HEK293 (cell line): ENCODE measurements around the gene PLOD3.
A peak's percentile ranks its signal among the peaks of the same experiment; 100 is the strongest.

Experiments used
- GLIS2 ChIP-seq: fragments of 450-650 bp; formaldehyde crosslinking; IDR thresholded peaks from 2 replicates; pipeline ENCODE4 v1.5.1; 2016; ENCODE audit warnings: missing biosample characterization, missing genetic modification characterization
- INSM2 ChIP-seq: fragments of 450-650 bp; formaldehyde crosslinking; IDR thresholded peaks from 2 replicates; pipeline ENCODE4 v1.5.1; 2016; ENCODE audit warnings: missing biosample characterization, missing genetic modification characterization
- KLF17 ChIP-seq: fragments of 450-650 bp; formaldehyde crosslinking; IDR thresholded peaks from 2 replicates; pipeline ENCODE4 v1.5.1; 2016; ENCODE audit warnings: missing biosample characterization, missing genetic modification characterization
- KLF9 ChIP-seq: fragments of 450-650 bp; formaldehyde crosslinking; IDR thresholded peaks from 2 replicates; pipeline ENCODE4 v1.5.1; 2016; ENCODE audit warnings: missing biosample characterization, missing genetic modification characterization, low read depth
- PRDM4 ChIP-seq: fragments of 450-650 bp; formaldehyde crosslinking; IDR thresholded peaks from 2 replicates; pipeline ENCODE4 v1.5.1; 2017; ENCODE audit warnings: missing biosample characterization, missing genetic modification characterization
- RBAK ChIP-seq: fragments of 450-650 bp; formaldehyde crosslinking; IDR thresholded peaks from 2 replicates; pipeline ENCODE4 v1.5.1; 2016; ENCODE audit warnings: missing biosample characterization, missing genetic modification characterization
- SP2 ChIP-seq: fragments of 450-650 bp; formaldehyde crosslinking; IDR thresholded peaks from 2 replicates; pipeline ENCODE4 v1.5.1; 2016; ENCODE audit warnings: missing biosample characterization, missing genetic modification characterization
- ZBTB17 ChIP-seq: fragments of 450-650 bp; formaldehyde crosslinking; IDR thresholded peaks from 2 replicates; pipeline ENCODE4 v1.5.1; 2016; ENCODE audit warnings: missing biosample characterization, missing genetic modification characterization
- ZBTB7A ChIP-seq: fragments of 450-650 bp; formaldehyde crosslinking; IDR thresholded peaks from 2 replicates; pipeline ENCODE4 v1.5.1; 2016; ENCODE audit warnings: low read depth, missing biosample characterization, missing genetic modification characterization
- ZFHX2 ChIP-seq: fragments of 450-650 bp; formaldehyde crosslinking; conservative IDR thresholded peaks from 2 replicates; pipeline ENCODE4 v1.5.1; 2016; ENCODE audit warnings: missing biosample characterization, missing genetic modification characterization
- ZNF114 ChIP-seq: fragments of 450-650 bp; formaldehyde crosslinking; IDR thresholded peaks from 2 replicates; pipeline ENCODE4 v1.5.0; 2017; ENCODE audit warnings: missing biosample characterization, missing genetic modification characterization
- ZNF148 ChIP-seq: fragments of 450-650 bp; formaldehyde crosslinking; IDR thresholded peaks from 2 replicates; pipeline ENCODE4 v1.5.0; 2017; ENCODE audit warnings: missing biosample characterization, missing genetic modification characterization, borderline replicate concordance
- ZNF18 ChIP-seq: fragments of 450-650 bp; formaldehyde crosslinking; IDR thresholded peaks from 2 replicates; pipeline ENCODE4 v1.5.1; 2016; ENCODE audit warnings: missing biosample characterization, missing genetic modification characterization
- ZNF23 ChIP-seq: fragments of 450-650 bp; formaldehyde crosslinking; IDR thresholded peaks from 2 replicates; pipeline ENCODE4 v1.5.1; 2016; ENCODE audit warnings: missing biosample characterization, missing genetic modification characterization, borderline replicate concordance
- ZNF274 ChIP-seq, 2 experiments: fragments of 200-500 bp in 1 of 2; fragments of 450-650 bp in 1 of 2; sonication (Bioruptor generic) in 1 of 2; formaldehyde crosslinking in 1 of 2; IDR thresholded peaks; 2 replicates each; pipeline versions ENCODE4 v1.5.1 to v1.6.1; 2014 to 2016; ENCODE audit warnings: borderline replicate concordance in 1 of 2, inconsistent platforms in 1 of 2, low read length in 1 of 2, missing biosample characterization in 1 of 2, missing genetic modification characterization in 1 of 2
- ZNF473 ChIP-seq: fragments of 450-650 bp; formaldehyde crosslinking; IDR thresholded peaks from 2 replicates; pipeline ENCODE4 v1.5.1; 2017; ENCODE audit warnings: missing biosample characterization, missing genetic modification characterization
- ZNF488 ChIP-seq: fragments of 450-650 bp; formaldehyde crosslinking; IDR thresholded peaks from 2 replicates; pipeline ENCODE4 v1.5.1; 2016; ENCODE audit warnings: missing biosample characterization, missing genetic modification characterization
- ZNF529 ChIP-seq: fragments of 450-650 bp; formaldehyde crosslinking; IDR thresholded peaks from 2 replicates; pipeline ENCODE4 v1.5.1; 2017; ENCODE audit warnings: missing genetic modification characterization, missing biosample characterization; ENCODE audit not compliant: insufficient replicate concordance
- ZNF549 ChIP-seq: fragments of 450-650 bp; IDR thresholded peaks from 2 replicates; pipeline ENCODE4 v1.5.1; 2018; ENCODE audit warnings: missing biosample characterization, missing genetic modification characterization, mild to moderate bottlenecking, inconsistent platforms, moderate library complexity
- ZNF639 ChIP-seq: fragments of 450-650 bp; formaldehyde crosslinking; IDR thresholded peaks from 2 replicates; pipeline ENCODE4 v1.5.1; 2016; ENCODE audit warnings: missing biosample characterization, missing genetic modification characterization
- ZNF645 ChIP-seq: fragments of 450-650 bp; formaldehyde crosslinking; IDR thresholded peaks from 2 replicates; pipeline ENCODE4; 2016; ENCODE audit warnings: missing biosample characterization, missing genetic modification characterization
- ZNF776 ChIP-seq: fragments of 450-650 bp; formaldehyde crosslinking; IDR thresholded peaks from 2 replicates; pipeline ENCODE4 v1.5.0; 2017; ENCODE audit warnings: missing biosample characterization, missing genetic modification characterization, borderline replicate concordance
- ZSCAN5A ChIP-seq: fragments of 450-650 bp; formaldehyde crosslinking; IDR thresholded peaks from 2 replicates; pipeline ENCODE4 v1.5.1; 2016; ENCODE audit warnings: missing biosample characterization, missing genetic modification characterization

The PLOD3 gene

GRCh38 chr7:101169110-101169837, 48.1 kb downstream of the PLOD3 start (continued):
- no peak for TF ChIP-seq ZNF274 (IDR thresholded peaks at IDR 0.05; ENCODE audit: low read length)
- no peak for TF ChIP-seq ZNF274 (tag by site-specific recombination; IDR thresholded peaks at IDR 0.05; ENCODE audit: borderline replicate concordance)
- TF ChIP-seq ZBTB17 (tag by site-specific recombination), result peak; percentile 62
- TF ChIP-seq ZNF114 (tag by site-specific recombination), result no peak
- TF ChIP-seq KLF17 (tag by site-specific recombination), result peak; percentile 51
- peak; percentile 91 for TF ChIP-seq ZFHX2 (tag by site-specific recombination)
- peak; percentile 93 for TF ChIP-seq KLF9 (tag by site-specific recombination)
- TF ChIP-seq ZNF148 (tag by site-specific recombination), result peak; percentile 37
- peak; percentile 72 for TF ChIP-seq INSM2 (tag by site-specific recombination)
- peak; percentile 46 for TF ChIP-seq GLIS2
- peak; percentile 89 for TF ChIP-seq ZNF639
- TF ChIP-seq ZNF18 (tag by site-specific recombination), result peak; percentile 70; the same call in 1 of the 2 replicates
- peak; percentile 91 for TF ChIP-seq ZBTB7A
- TF ChIP-seq ZNF488 (tag by site-specific recombination), result 0 out of 2 replicates have a peak, but pooled peaks have one; percentile 54
- TF ChIP-seq ZNF529, result no peak
- no peak for TF ChIP-seq ZNF473 (tag by site-specific recombination)
- no peak for TF ChIP-seq ZSCAN5A (tag by site-specific recombination)
- no peak; the same call in 1 of the 2 replicates for TF ChIP-seq ZNF645
- TF ChIP-seq PRDM4 (tag by site-specific recombination), result peak; percentile 14; the same call in 1 of the 2 replicates
- no peak for TF ChIP-seq ZNF776 (tag by site-specific recombination)
- no peak for TF ChIP-seq ZNF23 (tag by site-specific recombination)
- no peak for TF ChIP-seq ZNF549
- no peak for TF ChIP-seq SP2 (tag by site-specific recombination)
- peak; percentile 47; the same call in 1 of the 2 replicates for TF ChIP-seq RBAK (tag by site-specific recombination)
